H1 (cell line): ENCODE measurements around the gene TMCC1. TPM values are rescaled to one million over a fixed set of nuclear protein-coding genes. Genes with fewer than 3 reads are reported as not detected.

Source experiments
- CTCF ChIA-PET: fragments of 300-600 bp; sonication (Branson Sonifier 250); formaldehyde crosslinking; loops from one replicate; lab custom pipeline; 2021; ENCODE audit not compliant: partially characterized antibody; lab: Charles Lee
- POLR2A ChIA-PET: fragments of 300-600 bp; sonication (Branson Sonifier 250); formaldehyde crosslinking; loops from one replicate; lab custom pipeline; 2021; ENCODE audit warnings: inconsistent platforms; ENCODE audit not compliant: partially characterized antibody; lab: Charles Lee
- DNase-seq, 2 experiments: peaks; one replicate each; pipeline versions ENCODE4 v3.0.0 to v3.0.0-alpha.2; 2010 to 2022; ENCODE audit warnings: low spot score in 2 of 2, low read depth in 1 of 2, mixed read lengths in 1 of 2
- FAIRE-seq: peaks from 2 replicates; lab custom pipeline; 2011; peaks lifted over from hg19 to GRCh38; lab: Jason Lieb, UNC
- H2AFZ ChIP-seq: 2 replicates; pipeline ENCODE4 v1.8.1; 2012; ENCODE audit warnings: low read length, inconsistent platforms
- H2AK5ac ChIP-seq: 2 replicates; pipeline ENCODE4 v1.6.1; 2013; ENCODE audit warnings: low read depth, low read length
- H2BK120ac ChIP-seq: replicated peaks from 2 replicates; pipeline ENCODE3; 2013; ENCODE audit warnings: low read depth, low read length, inconsistent platforms
- H2BK12ac ChIP-seq: 2 replicates; pipeline ENCODE4 v1.6.1; 2013; ENCODE audit warnings: low read depth, low read length
- H2BK15ac ChIP-seq: 2 replicates; pipeline ENCODE4 v1.6.1; 2013; ENCODE audit warnings: low read length
- H2BK20ac ChIP-seq: 2 replicates; pipeline ENCODE4 v1.6.1; 2013; ENCODE audit warnings: low read length
- H2BK5ac ChIP-seq: 2 replicates; pipeline ENCODE4 v1.6.1; 2013; ENCODE audit warnings: low read depth, low read length
- H3K14ac ChIP-seq: 2 replicates; pipeline ENCODE4 v1.6.1; 2013; ENCODE audit warnings: inconsistent platforms; ENCODE audit not compliant: insufficient read length
- H3K18ac ChIP-seq: 2 replicates; pipeline ENCODE4 v1.6.1; 2013; ENCODE audit warnings: low read length; ENCODE audit errors: extremely low read depth
- H3K23ac ChIP-seq: 2 replicates; pipeline ENCODE4 v1.6.1; 2013; ENCODE audit warnings: inconsistent platforms; ENCODE audit not compliant: insufficient read length
- H3K23me2 ChIP-seq: 2 replicates; pipeline ENCODE4 v1.6.1; 2013; ENCODE audit warnings: low read depth, low read length
- H3K27ac ChIP-seq: 2 replicates; pipeline ENCODE4 v1.6.1; 2011; ENCODE audit warnings: low read depth, low read length, inconsistent platforms
- H3K27me3 ChIP-seq, 4 experiments: replicated peaks in 1 of 4; 1 replicate in 1 of 4; 2 replicates in 3 of 4; pipeline versions ENCODE4 v1.6.1 to v1.8.1; 2011 to 2013; ENCODE audit warnings: low read length in 3 of 4, mild to moderate bottlenecking in 3 of 4, inconsistent platforms in 2 of 4, mixed read lengths in 2 of 4, moderate library complexity in 1 of 4; ENCODE audit not compliant: control insufficient read depth in 3 of 4, insufficient read depth in 3 of 4; ENCODE audit errors: extremely low read depth in 1 of 4
- H3K36me3 ChIP-seq, 4 experiments: 2 replicates each; pipeline versions ENCODE4 v1.6.1 to v1.8.1; 2011 to 2013; ENCODE audit warnings: mild to moderate bottlenecking in 4 of 4, low read length in 3 of 4, moderate library complexity in 2 of 4, control low read depth in 1 of 4, inconsistent platforms in 1 of 4; ENCODE audit not compliant: insufficient read depth in 4 of 4, control insufficient read depth in 2 of 4
- H3K4ac ChIP-seq: replicated peaks from 2 replicates; pipeline ENCODE3; 2013; ENCODE audit warnings: low read length, low read depth, mixed read lengths, inconsistent platforms; ENCODE audit not compliant: insufficient read length
- H3K4me1 ChIP-seq, 4 experiments: replicated peaks in 1 of 4; 1 replicate in 1 of 4; 2 replicates in 3 of 4; pipeline versions ENCODE4 v1.6.1 to v1.8.1; 2011 to 2013; ENCODE audit warnings: low read length in 3 of 4, inconsistent platforms in 2 of 4, mixed read lengths in 1 of 4; ENCODE audit not compliant: insufficient read depth in 4 of 4, control insufficient read depth in 3 of 4
- H3K4me2 ChIP-seq, 2 experiments: 2 replicates each; pipeline versions ENCODE4 v1.6.1 to v1.8.1; 2011 to 2013; ENCODE audit warnings: low read depth in 2 of 2, low read length in 2 of 2, control low read depth in 1 of 2, inconsistent platforms in 1 of 2, mild to moderate bottlenecking in 1 of 2; ENCODE audit not compliant: insufficient read depth in 1 of 2
- H3K4me3 ChIP-seq, 4 experiments: fragments of 200-600, 300-600 bp in 1 of 4; sonication (generic), shearing (Covaris generic), sonication (Bioruptor Twin) in 1 of 4; 2 replicates each; pipeline versions ENCODE4 v1.5.1 to v1.8.1; 2011 to 2016; ENCODE audit warnings: low read length in 4 of 4, low read depth in 3 of 4, control low read depth in 2 of 4, inconsistent platforms in 2 of 4, mild to moderate bottlenecking in 2 of 4, mixed read lengths in 1 of 4, moderate library complexity in 1 of 4; ENCODE audit not compliant: insufficient read depth in 2 of 4; ENCODE audit errors: extremely low read depth in 1 of 4
- H3K56ac ChIP-seq: replicated peaks from 2 replicates; pipeline ENCODE3; 2013; ENCODE audit warnings: low read depth, mild to moderate bottlenecking, mixed read lengths, low read length, inconsistent platforms; ENCODE audit not compliant: insufficient read length
- H3K79me1 ChIP-seq: 2 replicates; pipeline ENCODE4 v1.6.1; 2013; ENCODE audit warnings: low read depth, low read length, control low read depth
- H3K79me2 ChIP-seq, 2 experiments: 2 replicates each; pipeline versions ENCODE4 v1.6.1 to v1.8.1; 2012 to 2013; ENCODE audit warnings: low read length in 2 of 2, mild to moderate bottlenecking in 2 of 2, inconsistent platforms in 1 of 2; ENCODE audit not compliant: insufficient read depth in 2 of 2, control insufficient read depth in 1 of 2
- H3K9ac ChIP-seq, 4 experiments: replicated peaks in 1 of 4; 1 replicate in 1 of 4; 2 replicates in 3 of 4; pipeline versions ENCODE4 v1.6.1 to v1.8.1; 2011 to 2013; ENCODE audit warnings: low read depth in 3 of 4, low read length in 3 of 4, control low read depth in 2 of 4, mild to moderate bottlenecking in 2 of 4, moderate library complexity in 2 of 4, inconsistent platforms in 1 of 4; ENCODE audit errors: extremely low read depth in 1 of 4
- H3K9me3 ChIP-seq, 2 experiments: 2 replicates each; pipeline versions ENCODE4 v1.6.1 to v1.8.1; 2012 to 2013; ENCODE audit warnings: mild to moderate bottlenecking in 2 of 2, moderate library complexity in 2 of 2, control low read depth in 1 of 2, inconsistent platforms in 1 of 2, low read depth in 1 of 2, low read length in 1 of 2, mixed read lengths in 1 of 2; ENCODE audit not compliant: insufficient read depth in 2 of 2
- H4K20me1 ChIP-seq, 2 experiments: replicated peaks in 1 of 2; 2 replicates each; pipeline versions ENCODE3 to v1.8.1; 2011 to 2013; ENCODE audit warnings: inconsistent platforms in 2 of 2, low read length in 2 of 2, mild to moderate bottlenecking in 1 of 2; ENCODE audit not compliant: insufficient read depth in 2 of 2, control insufficient read depth in 1 of 2
- H4K5ac ChIP-seq: 2 replicates; pipeline ENCODE4 v1.6.1; 2013; ENCODE audit warnings: low read length, low read depth, mixed read lengths, inconsistent platforms; ENCODE audit not compliant: insufficient read length
- H4K8ac ChIP-seq: 2 replicates; pipeline ENCODE4 v1.8.0; 2013; ENCODE audit warnings: mild to moderate bottlenecking, moderate library complexity, low read length, inconsistent platforms; ENCODE audit not compliant: insufficient read depth; ENCODE audit errors: extremely low read depth
- H4K91ac ChIP-seq: replicated peaks from 2 replicates; pipeline ENCODE3; 2013; ENCODE audit warnings: low read length, mixed read lengths, inconsistent platforms; ENCODE audit not compliant: insufficient read length
- ASH2L ChIP-seq: fragments of 200-600, 300-600 bp; sonication (generic); IDR thresholded peaks from one replicate; pipeline ENCODE4 v1.7.1; 2017; ENCODE audit warnings: low read length
- BACH1 ChIP-seq: IDR thresholded peaks from 2 replicates; pipeline ENCODE4 v1.6.1; 2012; ENCODE audit warnings: low read length, improper control_type of control experiment
- BCL11A ChIP-seq, 2 experiments: IDR thresholded peaks; one replicate each; pipeline ENCODE4 v1.6.1; 2011; ENCODE audit warnings: low read depth in 2 of 2, low read length in 2 of 2, mild to moderate bottlenecking in 2 of 2
- CHD1 ChIP-seq: IDR thresholded peaks from 2 replicates; pipeline ENCODE4 v1.6.1; 2012; ENCODE audit warnings: low read depth, low read length, improper control_type of control experiment
- GABPA ChIP-seq: IDR thresholded peaks from 2 replicates; pipeline ENCODE4 v1.6.1; 2011; ENCODE audit warnings: mild to moderate bottlenecking, low read length, moderate library complexity, borderline replicate concordance; ENCODE audit not compliant: insufficient read depth
- HDAC2 ChIP-seq, 2 experiments: fragments of 300-600 bp in 1 of 2; sonication (generic) in 1 of 2; IDR thresholded peaks; 2 replicates each; pipeline ENCODE4 v1.6.1; 2011 to 2012; ENCODE audit warnings: low read depth in 2 of 2, low read length in 2 of 2, mild to moderate bottlenecking in 2 of 2, moderate library complexity in 2 of 2, borderline replicate concordance in 1 of 2, inconsistent platforms in 1 of 2
- JUN ChIP-seq: IDR thresholded peaks from 2 replicates; pipeline ENCODE4 v1.6.1; 2011; ENCODE audit warnings: low read depth, mild to moderate bottlenecking, improper control_type of control experiment, low read length
- POLR2AphosphoS5 ChIP-seq: IDR thresholded peaks from 2 replicates; pipeline ENCODE4 v1.6.1; 2011; ENCODE audit warnings: low read depth, low read length
- RBBP5 ChIP-seq: IDR thresholded peaks from 2 replicates; pipeline ENCODE4 v1.7.1; 2012; ENCODE audit warnings: low read depth, mild to moderate bottlenecking, inconsistent platforms, low read length, moderate library complexity, borderline replicate concordance
- YY1 ChIP-seq: IDR thresholded peaks from 2 replicates; pipeline ENCODE4 v1.6.1; 2011; ENCODE audit warnings: low read depth, mild to moderate bottlenecking, low read length
- WGBS, 2 experiments: shearing (Covaris generic) in 1 of 2; methylation state at CpG; one replicate each; pipeline versions ENCODE4 v1.1.6 to v1.1.7; 2013 to 2015; ENCODE audit warnings: low lambda C conversion rate in 2 of 2, mixed read lengths in 2 of 2, inconsistent platforms in 1 of 2, low coverage in 1 of 2, missing lambda C conversion rate in 1 of 2; ENCODE audit not compliant: insufficient replicate concordance in 2 of 2, insufficient coverage in 1 of 2, insufficient read length in 1 of 2; ENCODE audit errors: extremely low coverage in 1 of 2, missing lambda C conversion rate in 1 of 2; 5-methylcytosine and 5-hydroxymethylcytosine counted together
- polyA plus RNA-seq, 7 experiments: library from polyadenylated mRNA; depleted of rRNA in 3 of 7; stranded (reverse) in 5 of 7; unstranded in 2 of 7; fragments of >200 nt in 5 of 7; fragments of 200-250 nt in 2 of 7; gene quantifications; 1 replicate in 5 of 7; 2 replicates in 1 of 7; 4 replicates in 1 of 7; pipeline versions ENCODE4 v1.2.1 to v1.2.3, GENCODE V29; 2011 to 2013; ENCODE audit warnings: missing spikeins in 2 of 7, mixed read lengths in 2 of 7
- total RNA-seq: library from RNA; stranded (reverse); fragmentation: NEBNext Ultra II Directional; extraction: Animal tissue kit (Norgen Biotek cat#: 25700); gene quantifications from 2 replicates; pipeline ENCODE4 v1.2.1, GENCODE V29; 2021
- TF ChIP-seq, protein P1 (sequence below): IDR thresholded peaks from 2 replicates; pipeline ENCODE4 v1.6.1; 2012; ENCODE audit warnings: low read length, inconsistent platforms
- TF ChIP-seq, protein P2 (sequence below): IDR thresholded peaks from 2 replicates; pipeline ENCODE4 v1.6.1; 2012; ENCODE audit warnings: inconsistent platforms

Gene TMCC1
- total and polyA plus RNA-seq, 2 of the 8 experiments (the other 6 are each of a cell fraction or from before 2014, with no cell fraction given): 10.4 to 27.1 TPM

DNA sequence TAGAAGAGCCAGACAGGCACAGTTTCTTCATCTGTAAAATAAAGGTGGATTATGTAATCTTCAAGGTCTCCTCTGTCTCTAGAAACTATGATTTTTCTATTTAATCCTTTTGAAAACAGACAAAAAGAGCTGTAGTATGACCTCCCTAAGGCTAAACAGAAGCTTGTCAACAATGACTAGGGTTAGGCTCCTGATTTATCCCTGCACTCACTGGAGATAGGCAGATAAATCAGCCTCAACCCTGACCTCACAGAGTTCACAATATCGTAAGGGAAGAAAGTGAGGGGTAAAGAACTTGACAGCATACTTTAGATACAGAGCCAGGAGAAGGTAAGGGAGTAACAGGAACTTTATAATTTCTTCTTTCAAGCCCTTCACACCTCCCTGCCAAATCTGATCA is 124.8 kb downstream of the TMCC1 start:
- H2AFZ ChIP-seq: no peak overlapping the region
- no peak overlapping the region for H3K4me2 ChIP-seq
- no peak overlapping the region for H3K27ac ChIP-seq
- no peak overlapping the region for H2BK20ac ChIP-seq
- CTCF ChIA-PET: interaction anchor here (1.3 kb wide), 1 partner anchor 42 kb away, joined by 4 read pairs; no protein-coding TSS in a partner anchor
- no peak overlapping the region for H2BK5ac ChIP-seq
- H2BK120ac ChIP-seq: no peak overlapping the region
- H3K9ac ChIP-seq: no peak overlapping the region
- no peaks in the 10 kb centered on the region; a peak in 1 of 4 replicates for H3K79me2 ChIP-seq
- POLR2A ChIA-PET: no interaction called here
- H3K79me1 ChIP-seq: no peaks in the 10 kb centered on the region
- H3K14ac ChIP-seq: no peak overlapping the region
- no peak overlapping the region for H2BK15ac ChIP-seq
- no peaks in the 10 kb centered on the region for H3K36me3 ChIP-seq
- H4K20me1 ChIP-seq: no peaks in the 10 kb centered on the region
- no peak overlapping the region for H4K8ac ChIP-seq
- H4K91ac ChIP-seq: no peak overlapping the region
- H2BK12ac ChIP-seq: no peak overlapping the region
- H3K23me2 ChIP-seq: no peaks in the 10 kb centered on the region
- FAIRE-seq (no peak), DNase-seq (no peak)
- H3K56ac ChIP-seq: no peak overlapping the region
- H3K9me3 ChIP-seq: no peaks in the 10 kb centered on the region
- no peak overlapping the region for H3K23ac ChIP-seq
- H4K5ac ChIP-seq: no peak overlapping the region
- H3K27me3 ChIP-seq: no peaks in the 10 kb centered on the region
- no peaks in the 10 kb centered on the region for H3K4me1 ChIP-seq
- H2AK5ac ChIP-seq: no peak overlapping the region
- WGBS, 2 experiments: 89% methylated on average over 1 of the region's 1 CpG; no CpG with 5 or more reads in 1 of the 2 experiments
- H3K18ac ChIP-seq: no peak overlapping the region
- H3K4me3 ChIP-seq: no peak overlapping the region
- H3K4ac ChIP-seq: no peak overlapping the region
- TF ChIP-seq HDAC2 (IDR thresholded peaks at IDR 0.05; ENCODE audit: borderline replicate concordance in 1 of 2, low read depth in 2 of 2, low read length in 2 of 2) (no peak), RBBP5 (no peak), GABPA (no peak), JUN (no peak), BCL11A (IDR thresholded peaks at IDR 0.05; ENCODE audit: low read depth in 2 of 2, low read length in 2 of 2) (no peak), POLR2AphosphoS5 (no peak), CHD1 (no peak), YY1 (no peak), ASH2L (no peak), BACH1 (no peak)
- TF ChIP-seq, protein P1, sequence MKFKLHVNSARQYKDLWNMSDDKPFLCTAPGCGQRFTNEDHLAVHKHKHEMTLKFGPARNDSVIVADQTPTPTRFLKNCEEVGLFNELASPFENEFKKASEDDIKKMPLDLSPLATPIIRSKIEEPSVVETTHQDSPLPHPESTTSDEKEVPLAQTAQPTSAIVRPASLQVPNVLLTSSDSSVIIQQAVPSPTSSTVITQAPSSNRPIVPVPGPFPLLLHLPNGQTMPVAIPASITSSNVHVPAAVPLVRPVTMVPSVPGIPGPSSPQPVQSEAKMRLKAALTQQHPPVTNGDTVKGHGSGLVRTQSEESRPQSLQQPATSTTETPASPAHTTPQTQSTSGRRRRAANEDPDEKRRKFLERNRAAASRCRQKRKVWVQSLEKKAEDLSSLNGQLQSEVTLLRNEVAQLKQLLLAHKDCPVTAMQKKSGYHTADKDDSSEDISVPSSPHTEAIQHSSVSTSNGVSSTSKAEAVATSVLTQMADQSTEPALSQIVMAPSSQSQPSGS: no peak
- TF ChIP-seq, protein P2, sequence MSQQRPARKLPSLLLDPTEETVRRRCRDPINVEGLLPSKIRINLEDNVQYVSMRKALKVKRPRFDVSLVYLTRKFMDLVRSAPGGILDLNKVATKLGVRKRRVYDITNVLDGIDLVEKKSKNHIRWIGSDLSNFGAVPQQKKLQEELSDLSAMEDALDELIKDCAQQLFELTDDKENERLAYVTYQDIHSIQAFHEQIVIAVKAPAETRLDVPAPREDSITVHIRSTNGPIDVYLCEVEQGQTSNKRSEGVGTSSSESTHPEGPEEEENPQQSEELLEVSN: no peak
